Transverse colon (tissue), 4 donors: ENCODE measurements around the gene CLSTN1. TPM values are rescaled to one million over a fixed set of nuclear protein-coding genes. Genes with fewer than 3 reads are reported as not detected.
"Not testable (repeated sequence)": the region's sequence is repeated elsewhere in the genome, so short reads cannot be mapped to it uniquely, and the experiment has no call there.

Experiments used
- DNase-seq: peaks from one replicate; pipeline ENCODE4 v3.0.0-alpha.2; 2019
- H3K27ac ChIP-seq, 4 donors: fragments of 200-600 bp; sonication (generic); 2 replicates each; pipeline ENCODE4 v1.5.1; 2016 to 2018; ENCODE audit warnings: inconsistent platforms in 4 of 4
- H3K27me3 ChIP-seq: fragments of 200-600 bp; sonication (generic); 2 replicates; pipeline ENCODE4 v1.5.1; 2017; ENCODE audit warnings: inconsistent platforms
- H3K36me3 ChIP-seq, 4 donors: fragments of 200-600 bp; sonication (generic); 2 replicates each; pipeline ENCODE4 v1.5.1; 2017 to 2019; ENCODE audit warnings: inconsistent platforms in 4 of 4
- H3K4me1 ChIP-seq, 4 donors: fragments of 200-600 bp; sonication (generic); 2 replicates each; pipeline ENCODE4 v1.5.1; 2017 to 2020; ENCODE audit warnings: inconsistent platforms in 4 of 4
- H3K4me3 ChIP-seq, 4 donors: fragments of 200-600 bp; sonication (generic); 1 replicate in 1 of 4; 2 replicates in 3 of 4; pipeline versions ENCODE4 v1.5.1 to v1.6.1; 2017 to 2019; ENCODE audit warnings: inconsistent platforms in 4 of 4
- H3K9me3 ChIP-seq, 2 donors: fragments of 200-600 bp; sonication (generic); 2 replicates each; pipeline ENCODE4 v1.5.1; 2017 to 2019; ENCODE audit warnings: inconsistent platforms in 2 of 2
- CTCF ChIP-seq, 5 experiments: fragments of 200-600 bp in 3 of 5; fragments of 450-650 bp in 2 of 5; sonication (generic) in 3 of 5; IDR thresholded peaks; 1 replicate in 2 of 5; 2 replicates in 3 of 5; pipeline ENCODE4 v1.5.1; 2016 to 2017; ENCODE audit warnings: antibody characterized with exemption in 5 of 5, inconsistent platforms in 3 of 5, mild to moderate bottlenecking in 2 of 5, moderate library complexity in 1 of 5
- EP300 ChIP-seq: sonication (generic); formaldehyde crosslinking; IDR thresholded peaks from one replicate; pipeline ENCODE4 v1.6.1; 2017; ENCODE audit warnings: antibody characterized with exemption, low read depth
- POLR2A ChIP-seq: fragments of 450-650 bp; IDR thresholded peaks from one replicate; pipeline ENCODE4 v1.6.1; 2016; ENCODE audit warnings: antibody characterized with exemption, mild to moderate bottlenecking, moderate library complexity
- POLR2AphosphoS5 ChIP-seq, 3 donors: sonication (generic); formaldehyde crosslinking; IDR thresholded peaks; one replicate each; pipeline ENCODE4 v1.6.1; 2016; ENCODE audit warnings: antibody characterized with exemption in 3 of 3
- WGBS, 2 donors: methylation state at CpG; one replicate each; pipeline ENCODE4 v1.1.5; 2018; ENCODE audit warnings: low coverage in 1 of 2; 5-methylcytosine and 5-hydroxymethylcytosine counted together
- in situ Hi-C, 4 donors: fragments of 200-750 bp; cut with MboI; loops; one replicate each; pipeline versions ENCODE4 v1.15.0 to v1.15.1; 2017; ENCODE audit warnings: low sequenced_read_pairs in 3 of 4, low pct_ligation_motif_present in 1 of 4, low pct_unique_long_range_greater_than_20kb in 1 of 4
- intact Hi-C: fragments of 100-400 bp; cut with DNase I; formaldehyde crosslinking; loops from one replicate; pipeline ENCODE4 v1.15.1; 2023; ENCODE audit warnings: low total_unique reads
- total RNA-seq, 4 donors: library from RNA; depleted of rRNA; stranded (reverse); fragments of >200 nt; gene quantifications; one replicate each; pipeline ENCODE4 v1.1.0, GENCODE V29; 2016

CLSTN1 gene
- total RNA-seq, 4 donors from 2014 or later, result 118 to 191 (median 143) TPM

- WGBS, 2 donors, result 80 to 93% methylated on average over 1 to 15 of the region's 15 CpGs
- Histone ChIP-seq H3K27me3 (no peaks in the 10 kb centered on the region), H3K4me3 (no peak overlapping the region), H3K27ac (no peak overlapping the region), H3K9me3 (no peaks in the 10 kb centered on the region), H3K4me1 (peaks cover 0 to 18% (median 8%) of the 10 kb centered on the region in 4 donors), H3K36me3 (no peaks in the 10 kb centered on the region)
- in situ Hi-C loops, result no loop called here
- no peak for TF ChIP-seq POLR2AphosphoS5 (IDR thresholded peaks at IDR 0.05)
- no peak for TF ChIP-seq POLR2A
- no peak for TF ChIP-seq EP300
- no peak for TF ChIP-seq CTCF (IDR thresholded peaks at IDR 0.05)
- no peak for DNase-seq
- intact Hi-C loops, result no loop called here
Measured at GRCh38 chr1:9766759-9767442, 56.9 kb downstream of the CLSTN1 start.

DNA sequence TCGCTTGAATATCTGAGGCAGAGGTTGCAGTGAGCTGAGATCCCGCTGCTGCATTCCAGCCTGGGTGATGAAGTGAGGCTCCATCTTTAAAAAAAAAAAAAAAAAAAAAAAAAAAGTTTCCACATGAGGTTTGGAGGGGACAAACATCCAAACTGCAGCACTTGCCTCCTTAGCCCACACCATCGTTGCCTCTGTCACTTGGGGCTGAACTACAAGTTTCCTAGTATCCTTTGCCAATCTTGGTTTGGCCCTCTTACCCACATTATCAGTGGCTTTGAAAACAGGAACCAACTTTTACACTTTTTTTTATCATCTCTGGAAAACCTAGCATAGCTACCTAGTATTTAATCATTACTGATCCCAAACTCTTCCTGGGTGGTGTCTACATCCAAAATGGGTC is 59.2 kb downstream of the CLSTN1 start:
- no peak for DNase-seq
- no peak overlapping the region for H3K27ac ChIP-seq
- H3K27me3 ChIP-seq, result no peaks in the 10 kb centered on the region
- H3K4me1 ChIP-seq, result peaks cover 0 to 8% (median 6%) of the 10 kb centered on the region in 4 donors
- no peak for TF ChIP-seq POLR2A
- TF ChIP-seq POLR2AphosphoS5 (IDR thresholded peaks at IDR 0.05), result no peak
- TF ChIP-seq EP300, result no peak
- H3K9me3 ChIP-seq, result no peaks in the 10 kb centered on the region
- intact Hi-C loops, result no loop called here
- H3K36me3 ChIP-seq, result no peaks in the 10 kb centered on the region
- WGBS, 2 donors, result 89 to 100% methylated on average over 1 to 3 of the region's 3 CpGs
- in situ Hi-C loops, result no loop called here
- H3K4me3 ChIP-seq, result no peak overlapping the region

- Histone ChIP-seq H3K27ac (no peak overlapping the region), H3K4me1 (peaks cover 0 to 4% (median 1%) of the 10 kb centered on the region in 4 donors), H3K4me3 (no peak overlapping the region), H3K9me3 (no peaks in the 10 kb centered on the region), H3K27me3 (no peaks in the 10 kb centered on the region), H3K36me3 (no peaks in the 10 kb centered on the region)
- WGBS, 2 donors, result 88 to 90% methylated on average over 2 of the region's 2 CpGs
- TF ChIP-seq CTCF (IDR thresholded peaks at IDR 0.05) (no peak), POLR2AphosphoS5 (IDR thresholded peaks at IDR 0.05) (no peak), POLR2A (no peak), EP300 (no peak)
- DNase-seq, result no peak
- in situ Hi-C loops (no loop called here), intact Hi-C loops (no loop called here)
Measured at GRCh38 chr1:9763914-9764313, 59.9 kb downstream of the CLSTN1 start.

DNA sequence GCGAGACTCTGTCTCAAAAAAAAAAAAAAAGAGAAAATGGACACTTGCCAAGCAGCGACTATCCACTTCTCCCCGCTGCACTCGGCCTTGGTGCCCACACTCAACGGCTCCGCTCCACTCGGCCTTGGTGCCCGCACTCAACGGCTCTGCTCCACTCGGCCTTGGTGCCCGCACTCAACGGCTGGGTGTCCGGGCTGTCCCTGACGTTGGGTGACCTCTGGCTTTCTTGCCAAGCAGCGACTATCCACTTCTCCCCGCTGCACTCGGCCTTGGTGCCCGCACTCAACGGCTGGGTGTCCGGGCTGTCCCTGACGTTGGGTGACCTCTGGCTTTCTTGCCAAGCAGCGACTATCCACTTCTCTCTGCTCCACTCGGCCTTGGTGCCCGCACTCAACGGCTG is 61.3 kb downstream of the CLSTN1 start:
- intact Hi-C loops, DNase-seq, H3K4me1 ChIP-seq, H3K27me3 ChIP-seq, H3K27ac ChIP-seq, H3K9me3 ChIP-seq, in situ Hi-C loops, H3K36me3 ChIP-seq, H3K4me3 ChIP-seq: not testable (repeated sequence)
- 90 to 94% methylated on average over 12 to 25 of the region's 25 CpGs for WGBS, 2 donors

DNA sequence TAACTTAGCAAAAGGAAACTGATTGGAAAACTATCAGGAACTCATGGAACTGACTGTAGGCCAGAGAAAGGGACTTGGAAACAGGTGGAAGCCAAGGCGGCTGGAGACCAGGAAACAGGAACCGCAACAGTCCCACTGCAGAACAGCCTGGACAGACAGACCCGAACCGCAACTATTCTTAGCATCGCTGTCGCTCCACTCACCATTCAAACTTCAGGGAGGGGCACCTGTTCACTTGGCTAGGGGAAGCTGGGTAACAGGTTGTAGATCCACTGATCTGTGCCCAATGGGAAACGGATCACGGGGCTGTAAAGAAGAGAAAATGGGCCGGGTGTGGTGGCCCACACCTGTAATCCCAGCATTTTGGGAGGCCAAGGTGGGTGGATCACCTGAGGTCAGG is 61.9 kb downstream of the CLSTN1 start:
- DNase-seq, result no peak
- no peaks in the 10 kb centered on the region for H3K27me3 ChIP-seq
- H3K4me1 ChIP-seq, result peaks cover 0 to 4% (median 0%) of the 10 kb centered on the region in 4 donors
- H3K4me3 ChIP-seq, result no peak overlapping the region
- TF ChIP-seq POLR2AphosphoS5 (IDR thresholded peaks at IDR 0.05) (no peak), EP300 (no peak), CTCF (IDR thresholded peaks at IDR 0.05) (no peak), POLR2A (no peak)
- intact Hi-C loops, result no loop called here
- in situ Hi-C loops, result no loop called here
- H3K36me3 ChIP-seq, result no peaks in the 10 kb centered on the region
- H3K27ac ChIP-seq, result no peak overlapping the region
- WGBS, 2 donors, result 93 to 100% methylated on average over 2 to 9 of the region's 9 CpGs
- no peaks in the 10 kb centered on the region for H3K9me3 ChIP-seq
